Measurements from ENCODE around the gene PCYOX1L. TPM values are rescaled to one million over a fixed set of nuclear protein-coding genes. Genes with fewer than 3 reads are reported as not detected.

PCYOX1L gene
- total RNA-seq, 1 experiment from 2014 or later: 15.9 TPM

GRCh38 chr5:149374303-149374702 is 16.5 kb downstream of the PCYOX1L start:
- Histone ChIP-seq H3K9ac (ENCODE audit: low read length) (no peak overlapping the region), H3K36me3 (ENCODE audit: control insufficient read depth in 1 of 2, insufficient read depth in 2 of 2, low read length in 2 of 2) (no peaks in the 10 kb centered on the region), H3K4me2 (ENCODE audit: low read length) (no peak overlapping the region), H2AFZ (ENCODE audit: low read depth, low read length, poor library complexity, severe bottlenecking) (no peak overlapping the region), H3K4me3 (replicated peaks in 1 of 2; ENCODE audit: low read depth in 1 of 2, low read length in 2 of 2) (no peak overlapping the region), H3K4me1 (ENCODE audit: control insufficient read depth in 1 of 2, insufficient read depth in 2 of 2, low read length in 2 of 2) (no peaks in the 10 kb centered on the region), H4K20me1 (ENCODE audit: insufficient read depth) (no peaks in the 10 kb centered on the region), H3K9me2 (ENCODE audit: insufficient read depth) (no peaks in the 10 kb centered on the region), H3K79me2 (ENCODE audit: insufficient read depth, low read length) (no peaks in the 10 kb centered on the region), H3K9me3 (ENCODE audit: control insufficient read depth in 1 of 2, insufficient read depth in 1 of 2, low read depth in 1 of 2, low read length in 2 of 2) (no peaks in the 10 kb centered on the region), H3K27ac (ENCODE audit: low read depth, low read length) (no peak overlapping the region), H3K27me3 (ENCODE audit: insufficient read depth, low read length) (no peaks in the 10 kb centered on the region)
- intact Hi-C loops (cut with micrococcal nuclease): no loop called here
- no peak for ATAC-seq
- RAD21 ChIA-PET (ENCODE audit: low non-redundant PET in 1 of 2, low total read pairs in 2 of 2, uncharacterized antibody in 2 of 2, unreplicated experiment in 2 of 2): no interaction called here
- no peak for DNase-seq (ENCODE audit: low read depth, low spot score)
- CTCF ChIA-PET: no interaction called here
- BruUV-seq (replicated peaks): no TSS peak
- TF ChIP-seq REST (IDR thresholded peaks at IDR 0.05; ENCODE audit: low read depth): no peak
- no peak for TF ChIP-seq POLR2AphosphoS5 (IDR thresholded peaks at IDR 0.05; ENCODE audit: low read depth, low read length)
- no peak for TF ChIP-seq ZFX (IDR thresholded peaks at IDR 0.05)
- no peak for TF ChIP-seq SIN3A (IDR thresholded peaks at IDR 0.05; ENCODE audit: low read depth)
- TF ChIP-seq POLR2A (IDR thresholded peaks at IDR 0.05; ENCODE audit: borderline replicate concordance, extremely low read depth, insufficient read depth, insufficient read length): no peak
- TF ChIP-seq CEBPB (IDR thresholded peaks at IDR 0.05; ENCODE audit: low read depth): no peak
- TF ChIP-seq, protein P1, sequence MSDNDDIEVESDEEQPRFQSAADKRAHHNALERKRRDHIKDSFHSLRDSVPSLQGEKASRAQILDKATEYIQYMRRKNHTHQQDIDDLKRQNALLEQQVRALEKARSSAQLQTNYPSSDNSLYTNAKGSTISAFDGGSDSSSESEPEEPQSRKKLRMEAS (IDR thresholded peaks at IDR 0.05): no peak
- no peak for TF ChIP-seq RAD21 (IDR thresholded peaks at IDR 0.05; ENCODE audit: low read depth)
- no peak for TF ChIP-seq SP1 (IDR thresholded peaks at IDR 0.05; ENCODE audit: low read depth)
- TF ChIP-seq, protein P2, sequence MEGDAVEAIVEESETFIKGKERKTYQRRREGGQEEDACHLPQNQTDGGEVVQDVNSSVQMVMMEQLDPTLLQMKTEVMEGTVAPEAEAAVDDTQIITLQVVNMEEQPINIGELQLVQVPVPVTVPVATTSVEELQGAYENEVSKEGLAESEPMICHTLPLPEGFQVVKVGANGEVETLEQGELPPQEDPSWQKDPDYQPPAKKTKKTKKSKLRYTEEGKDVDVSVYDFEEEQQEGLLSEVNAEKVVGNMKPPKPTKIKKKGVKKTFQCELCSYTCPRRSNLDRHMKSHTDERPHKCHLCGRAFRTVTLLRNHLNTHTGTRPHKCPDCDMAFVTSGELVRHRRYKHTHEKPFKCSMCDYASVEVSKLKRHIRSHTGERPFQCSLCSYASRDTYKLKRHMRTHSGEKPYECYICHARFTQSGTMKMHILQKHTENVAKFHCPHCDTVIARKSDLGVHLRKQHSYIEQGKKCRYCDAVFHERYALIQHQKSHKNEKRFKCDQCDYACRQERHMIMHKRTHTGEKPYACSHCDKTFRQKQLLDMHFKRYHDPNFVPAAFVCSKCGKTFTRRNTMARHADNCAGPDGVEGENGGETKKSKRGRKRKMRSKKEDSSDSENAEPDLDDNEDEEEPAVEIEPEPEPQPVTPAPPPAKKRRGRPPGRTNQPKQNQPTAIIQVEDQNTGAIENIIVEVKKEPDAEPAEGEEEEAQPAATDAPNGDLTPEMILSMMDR (IDR thresholded peaks at IDR 0.05 in 2 of 3, conservative IDR thresholded peaks at IDR 0.05 in 1 of 3; ENCODE audit: borderline replicate concordance in 1 of 3, insufficient read depth in 1 of 3, low read depth in 2 of 3, low read length in 2 of 3): no peak
- TF ChIP-seq YY1 (IDR thresholded peaks at IDR 0.05; ENCODE audit: extremely low read depth, insufficient replicate concordance, low read depth, low read length): no peak
- TF ChIP-seq, protein P3, sequence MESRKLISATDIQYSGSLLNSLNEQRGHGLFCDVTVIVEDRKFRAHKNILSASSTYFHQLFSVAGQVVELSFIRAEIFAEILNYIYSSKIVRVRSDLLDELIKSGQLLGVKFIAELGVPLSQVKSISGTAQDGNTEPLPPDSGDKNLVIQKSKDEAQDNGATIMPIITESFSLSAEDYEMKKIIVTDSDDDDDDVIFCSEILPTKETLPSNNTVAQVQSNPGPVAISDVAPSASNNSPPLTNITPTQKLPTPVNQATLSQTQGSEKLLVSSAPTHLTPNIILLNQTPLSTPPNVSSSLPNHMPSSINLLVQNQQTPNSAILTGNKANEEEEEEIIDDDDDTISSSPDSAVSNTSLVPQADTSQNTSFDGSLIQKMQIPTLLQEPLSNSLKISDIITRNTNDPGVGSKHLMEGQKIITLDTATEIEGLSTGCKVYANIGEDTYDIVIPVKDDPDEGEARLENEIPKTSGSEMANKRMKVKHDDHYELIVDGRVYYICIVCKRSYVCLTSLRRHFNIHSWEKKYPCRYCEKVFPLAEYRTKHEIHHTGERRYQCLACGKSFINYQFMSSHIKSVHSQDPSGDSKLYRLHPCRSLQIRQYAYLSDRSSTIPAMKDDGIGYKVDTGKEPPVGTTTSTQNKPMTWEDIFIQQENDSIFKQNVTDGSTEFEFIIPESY (IDR thresholded peaks at IDR 0.05; ENCODE audit: extremely low read depth, insufficient replicate concordance, low read length): no peak
- POLR2A ChIA-PET: no interaction called here
